Mucosa of gallbladder (tissue), 1 donor: ENCODE measurements around the gene TTC4. TPM values are rescaled to one million over a fixed set of nuclear protein-coding genes. Genes with fewer than 3 reads are reported as not detected.
A peak's percentile ranks its signal among the peaks of the same experiment; 100 is the strongest.
"Not testable (repeated sequence)": the region's sequence is repeated elsewhere in the genome, so short reads cannot be mapped to it uniquely, and the experiment has no call there.

Experiments
- DNase-seq: peaks from one replicate; pipeline ENCODE4 v3.0.0-alpha.2; 2020; ENCODE audit warnings: low spot score
- total RNA-seq: library from RNA; stranded (reverse); gene quantifications from one replicate; pipeline ENCODE4 v1.2.1, GENCODE V29; 2021
- donor health status: DM: no; HTN: no; CAD: no.

The TTC4 gene
- total RNA-seq, 1 donor from 2014 or later, result 14.0 TPM

GRCh38 chr1:54748094-54748835 lies 32.6 kb downstream of the TTC4 start:
- no peak for DNase-seq

- DNase-seq, result no peak
Measured at GRCh38 chr1:54750596-54750995, 34.9 kb downstream of the TTC4 start.

- DNase-seq, result no peak
Measured at GRCh38 chr1:54751426-54751825, 35.8 kb downstream of the TTC4 start.

GRCh38 chr1:54754045-54754444 lies 38.4 kb downstream of the TTC4 start:
- no peak for DNase-seq

GRCh38 chr1:54754486-54755285 lies 39.0 kb downstream of the TTC4 start:
- DNase-seq, result no peak

- no peak for DNase-seq
Measured at GRCh38 chr1:54757833-54758232, 42.2 kb downstream of the TTC4 start.

GRCh38 chr1:54758678-54759348 lies 43.2 kb downstream of the TTC4 start:
- DNase-seq, result no peak

- no peak for DNase-seq
Measured at GRCh38 chr1:54763816-54764132, 48.1 kb downstream of the TTC4 start.

GRCh38 chr1:54764133-54764921 lies 48.7 kb downstream of the TTC4 start, which contains the start of gene PARS2:
Gene PARS2 (minus strand): TSS chr1:54764523. CDS start chr1:54759161, 5,362 bp downstream.
- DNase-seq, result peak; percentile 97

- no peak for DNase-seq
Measured at GRCh38 chr1:54764922-54765561, 49.4 kb downstream of the TTC4 start.

- DNase-seq, result no peak
Measured at GRCh38 chr1:54766726-54767125, 51.1 kb downstream of the TTC4 start.

GRCh38 chr1:54767526-54767925 lies 51.9 kb downstream of the TTC4 start:
- no peak for DNase-seq

- DNase-seq, result no peak
Measured at GRCh38 chr1:54768093-54768492, 52.4 kb downstream of the TTC4 start.

GRCh38 chr1:54772951-54773350 lies 57.3 kb downstream of the TTC4 start:
- no peak for DNase-seq

GRCh38 chr1:54774820-54775498 lies 59.3 kb downstream of the TTC4 start:
- DNase-seq, result no peak

- not testable (repeated sequence) for DNase-seq
Measured at GRCh38 chr1:54775828-54776721, 60.4 kb downstream of the TTC4 start.

GRCh38 chr1:54777011-54777410 lies 61.4 kb downstream of the TTC4 start:
- DNase-seq, result no peak

- no peak for DNase-seq
Measured at GRCh38 chr1:54777431-54777830, 61.8 kb downstream of the TTC4 start.

GRCh38 chr1:54781023-54781723 lies 65.5 kb downstream of the TTC4 start:
- DNase-seq, result no peak
